ENCODE results near the gene PIK3R1.

PIK3R1 gene

DNA sequence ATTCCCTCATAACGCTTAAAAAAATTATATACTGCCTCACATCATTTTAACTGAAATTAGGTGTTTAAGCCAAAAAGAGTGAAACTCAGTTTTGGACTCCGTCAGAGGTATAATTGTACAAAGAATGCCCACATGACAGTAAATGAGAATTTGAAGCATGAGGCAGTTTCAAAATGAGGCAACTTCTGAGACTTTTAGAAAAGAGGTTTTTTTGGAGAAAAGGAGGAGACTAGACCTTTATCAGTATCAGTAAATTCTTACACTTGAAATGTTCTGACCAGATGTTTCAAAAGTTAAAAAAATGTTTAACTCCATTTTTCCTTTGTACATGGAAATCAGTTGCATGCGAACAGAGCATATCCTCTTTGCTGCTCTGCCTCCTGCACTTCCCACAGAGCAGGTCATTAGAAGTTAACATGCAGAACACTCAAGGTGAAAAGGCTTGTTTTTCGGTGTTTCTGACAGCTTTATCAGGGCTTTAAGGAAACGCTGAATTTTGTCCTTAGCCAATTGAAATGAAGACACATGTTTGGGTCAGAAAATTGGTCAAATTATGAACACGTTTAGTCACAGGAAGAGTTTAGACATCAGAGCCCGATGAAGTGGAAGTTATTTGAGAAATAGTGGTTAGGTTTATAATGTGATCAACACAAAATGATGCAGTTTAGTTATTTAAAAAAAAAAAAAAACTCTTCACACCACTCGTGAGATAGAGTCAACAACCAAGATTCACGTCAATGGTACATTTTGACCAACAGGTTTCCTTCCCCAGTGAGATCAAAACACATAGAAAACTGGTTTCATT lies 59.5 kb downstream of the PIK3R1 start:
- peak; percentile 75 for DNase-seq

DNA sequence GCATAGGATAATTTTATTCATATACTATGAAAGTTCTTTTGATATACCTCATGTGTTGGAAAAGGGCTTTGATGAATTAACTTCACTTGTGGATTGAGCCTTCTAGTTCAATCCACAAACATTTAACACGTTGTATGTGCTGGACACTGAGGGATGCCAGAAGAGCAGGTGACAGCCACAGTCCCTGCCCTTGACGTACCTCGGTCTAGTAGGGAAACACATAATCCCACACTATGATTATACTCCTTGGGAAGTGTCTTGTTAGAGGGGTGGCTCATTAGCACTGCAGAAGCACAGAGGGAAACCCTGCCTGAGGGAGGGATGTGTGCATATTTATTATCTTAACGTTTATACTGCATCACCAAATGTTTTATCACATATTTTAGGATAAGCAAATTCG lies 61.2 kb downstream of the PIK3R1 start:
- no peak for DNase-seq

DNA sequence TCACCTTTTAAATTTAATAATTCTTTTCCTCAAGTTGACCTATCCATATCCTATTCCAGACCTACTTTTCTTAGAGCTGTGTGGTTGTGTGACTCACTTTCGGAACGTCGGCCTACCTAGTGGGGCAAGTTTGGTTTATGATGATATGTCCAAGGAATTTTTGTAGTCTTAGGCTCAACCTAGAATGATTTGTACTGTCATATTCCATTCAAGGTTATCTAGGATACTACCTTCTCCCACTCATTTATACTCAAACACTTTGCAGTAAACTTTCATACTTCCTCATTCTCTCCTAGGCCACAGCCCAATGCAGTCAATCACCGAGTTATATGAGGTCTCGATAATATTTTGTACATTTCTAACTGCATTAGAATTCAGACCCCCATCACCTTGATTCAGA lies 61.9 kb downstream of the PIK3R1 start:
- DNase-seq: no peak

DNA sequence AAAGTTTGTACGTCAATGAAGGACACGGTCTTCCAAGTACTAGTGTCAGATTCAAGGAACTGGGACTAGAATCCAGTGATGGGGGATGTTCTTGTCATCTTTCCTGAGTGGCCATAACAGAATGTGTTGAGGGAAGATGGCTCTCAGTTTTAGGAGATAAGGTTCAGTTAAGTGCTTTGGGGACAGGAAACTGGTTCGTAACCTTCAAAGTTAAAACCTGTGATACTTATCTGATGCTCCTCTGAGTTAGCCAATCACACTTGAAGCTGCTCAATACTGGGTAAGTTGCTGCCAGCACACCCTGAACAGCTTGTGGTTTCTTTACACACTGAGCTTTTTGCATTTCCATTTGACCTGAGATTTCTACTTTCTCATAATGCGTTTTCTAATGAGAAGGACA lies 64.4 kb downstream of the PIK3R1 start:
- DNase-seq: peak; percentile 89

DNA sequence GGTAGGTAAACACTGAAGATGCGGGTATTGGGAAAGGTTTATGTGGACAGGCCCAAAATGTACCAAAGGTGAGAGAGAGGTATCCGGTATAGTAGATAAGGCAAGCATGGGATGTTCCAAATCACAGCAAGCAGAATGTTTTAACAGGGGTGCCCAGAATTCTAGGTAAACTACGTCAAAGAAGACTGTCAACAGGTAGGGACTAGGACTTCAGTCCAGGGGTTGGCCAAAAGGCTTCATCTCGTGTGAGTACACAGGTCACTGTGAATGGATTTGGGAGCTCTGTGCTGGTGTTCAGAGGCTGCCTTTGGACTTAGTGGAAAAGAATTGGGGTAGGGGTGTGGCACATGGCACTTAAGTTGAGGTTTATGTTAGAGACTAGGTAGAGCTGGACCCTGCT lies 66.4 kb downstream of the PIK3R1 start:
- DNase-seq: no peak

DNA sequence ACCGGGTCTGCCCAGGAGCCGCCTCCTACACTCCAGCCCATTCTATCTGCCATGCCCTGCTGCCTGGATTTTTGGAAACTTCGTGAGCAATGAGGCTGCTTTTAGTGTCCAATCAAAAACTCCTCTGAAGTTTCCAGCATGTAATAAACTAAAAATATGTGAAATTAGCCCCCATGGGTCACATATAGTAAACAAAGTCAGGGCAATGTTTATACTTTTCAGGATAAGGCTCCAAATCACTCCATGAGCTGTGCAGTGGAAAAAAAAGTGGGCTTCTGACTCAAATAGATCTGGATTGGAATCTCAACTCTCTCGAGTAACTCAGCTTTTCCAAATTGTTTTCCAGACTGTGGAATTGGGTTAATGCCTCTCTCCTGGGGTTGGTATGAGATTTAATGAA lies 68.2 kb downstream of the PIK3R1 start:
- no peak for DNase-seq

DNA sequence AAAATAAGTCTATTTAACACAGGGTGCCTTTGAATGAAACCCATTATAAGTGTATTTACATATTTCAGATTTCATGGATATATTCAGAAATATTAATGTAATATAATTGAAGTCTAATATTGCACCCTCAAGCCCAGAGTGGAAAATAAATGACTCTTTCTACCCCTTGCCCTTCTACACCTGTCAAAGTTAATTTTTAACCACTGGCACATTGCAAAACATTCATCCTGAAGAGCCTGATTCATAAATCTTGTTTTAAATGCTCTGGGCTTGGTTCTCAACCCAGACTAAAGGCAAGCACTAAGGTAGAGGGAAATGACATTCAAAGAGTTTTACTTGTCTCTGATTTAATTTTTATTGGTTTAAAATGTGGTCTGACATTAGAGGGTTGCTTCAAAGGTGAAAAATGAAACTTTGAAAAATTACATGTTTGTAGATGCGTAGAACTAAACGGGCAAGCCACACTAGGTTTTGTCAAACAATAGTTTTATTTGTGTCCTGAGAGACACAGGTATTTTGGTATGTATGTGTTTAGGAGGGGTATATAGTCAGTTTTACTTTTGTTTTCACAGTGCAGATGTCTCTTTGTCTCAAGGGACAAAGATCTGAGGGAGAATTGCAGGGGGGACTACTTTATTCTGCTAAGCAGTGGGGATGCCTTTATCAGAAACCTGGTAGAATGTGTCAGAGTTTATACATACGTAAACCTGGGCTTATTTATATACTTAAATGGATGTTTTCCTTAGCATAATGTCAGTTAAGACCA lies 69.7 kb downstream of the PIK3R1 start:
- peak; percentile 38 for DNase-seq

DNA sequence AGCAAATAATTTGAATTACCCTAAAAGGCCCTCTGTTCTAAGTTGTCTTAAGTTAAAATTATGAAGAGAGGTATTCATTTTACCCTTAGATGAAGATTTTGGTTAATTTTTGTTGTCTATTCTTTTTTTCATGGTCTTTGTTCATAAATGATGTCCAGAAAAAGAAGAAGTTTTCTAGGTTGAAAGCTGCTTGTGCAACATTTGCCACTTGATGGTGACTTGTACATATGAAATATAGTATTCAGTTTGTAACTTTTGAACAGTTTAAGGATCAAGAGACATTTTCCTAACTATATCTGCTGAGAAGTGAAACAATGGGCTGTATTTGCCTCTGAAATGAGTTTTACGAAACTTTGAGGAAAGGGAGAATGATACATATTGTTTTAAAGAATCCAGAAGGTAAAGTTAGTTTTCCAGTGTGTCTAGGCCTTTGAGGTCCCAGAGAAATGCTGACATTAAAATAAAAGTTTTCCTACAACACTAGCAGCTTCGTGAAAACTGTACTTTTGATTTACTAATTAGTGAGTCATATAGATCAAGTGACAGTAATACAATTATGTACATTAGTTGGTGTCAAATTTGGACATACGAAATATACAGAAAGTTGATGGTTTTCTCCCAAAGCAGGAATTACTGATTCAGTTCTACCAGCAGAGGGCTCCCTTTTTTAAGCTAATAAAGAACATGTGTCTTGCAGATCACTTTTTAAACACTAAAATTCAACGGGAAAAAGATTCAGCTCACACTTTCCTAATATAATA lies 70.5 kb downstream of the PIK3R1 start:
- peak; percentile 77 for DNase-seq

DNA sequence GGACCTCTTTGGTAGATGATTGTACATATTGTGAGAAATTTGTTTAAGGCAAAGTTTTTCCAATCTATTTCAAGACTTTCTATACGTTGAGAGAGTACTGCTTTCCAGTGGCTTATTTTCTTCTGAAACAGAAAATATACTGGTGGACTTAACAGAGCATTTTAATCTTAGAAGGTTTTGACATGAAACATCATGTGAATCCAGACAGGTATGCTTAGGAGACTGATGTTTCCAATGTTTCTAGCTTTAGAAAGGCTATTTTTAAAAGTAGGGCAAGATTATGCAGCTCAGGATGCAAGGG lies 71.0 kb downstream of the PIK3R1 start:
- no peak for DNase-seq

DNA sequence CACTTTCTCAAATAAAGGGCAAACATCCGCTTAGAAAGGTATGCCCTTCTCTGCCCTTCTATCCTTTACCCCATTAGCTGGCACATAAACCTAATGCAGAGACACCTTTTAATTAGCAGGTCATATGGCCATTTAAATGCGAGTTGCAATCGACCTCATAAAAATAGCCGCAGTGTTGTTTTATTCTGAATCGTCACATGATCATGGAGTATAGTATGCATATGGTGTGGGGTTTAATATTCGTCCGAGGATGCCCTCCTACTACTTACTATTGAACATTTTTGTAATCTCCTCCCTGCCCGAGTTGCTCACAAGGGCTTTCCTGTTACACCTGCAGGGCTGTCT lies 72.0 kb downstream of the PIK3R1 start:
- no peak for DNase-seq

DNA sequence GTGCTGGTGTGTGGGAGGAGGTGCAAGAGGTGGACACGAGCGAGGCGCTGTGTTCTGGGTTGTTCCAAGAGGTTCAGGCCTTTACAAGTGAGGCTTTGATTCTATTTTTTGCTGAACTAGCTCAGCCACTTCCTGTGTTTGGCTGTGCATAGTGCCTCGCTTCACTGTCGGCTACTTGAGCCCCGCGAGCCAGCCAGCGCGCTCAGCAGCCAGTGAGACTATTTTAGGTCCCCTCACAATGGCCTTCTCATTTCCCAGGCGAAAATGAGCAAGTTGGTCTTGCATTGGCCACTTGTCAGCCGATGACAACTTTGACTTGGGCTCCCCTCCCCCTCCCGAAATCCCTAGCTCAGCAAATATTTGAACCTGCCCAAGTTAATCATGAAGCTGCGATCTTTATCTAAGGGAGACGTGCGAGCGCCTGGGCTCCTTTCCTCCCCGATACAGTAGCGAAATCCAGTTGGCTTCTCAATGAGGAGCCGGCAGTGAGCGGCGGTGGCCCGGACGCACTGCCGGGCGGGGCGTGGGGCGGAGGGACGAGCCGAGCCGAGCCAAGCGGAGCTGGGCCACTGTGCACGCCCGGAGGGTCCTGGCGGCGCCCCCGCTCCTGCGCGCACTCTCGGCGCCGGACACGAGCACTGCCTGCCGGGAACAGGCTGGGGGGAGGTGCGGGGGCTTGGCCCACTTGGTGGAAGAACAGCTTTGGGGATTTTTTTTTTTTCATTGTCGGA lies 72.6 kb downstream of the PIK3R1 start:
- peak; percentile 67 for DNase-seq

DNA sequence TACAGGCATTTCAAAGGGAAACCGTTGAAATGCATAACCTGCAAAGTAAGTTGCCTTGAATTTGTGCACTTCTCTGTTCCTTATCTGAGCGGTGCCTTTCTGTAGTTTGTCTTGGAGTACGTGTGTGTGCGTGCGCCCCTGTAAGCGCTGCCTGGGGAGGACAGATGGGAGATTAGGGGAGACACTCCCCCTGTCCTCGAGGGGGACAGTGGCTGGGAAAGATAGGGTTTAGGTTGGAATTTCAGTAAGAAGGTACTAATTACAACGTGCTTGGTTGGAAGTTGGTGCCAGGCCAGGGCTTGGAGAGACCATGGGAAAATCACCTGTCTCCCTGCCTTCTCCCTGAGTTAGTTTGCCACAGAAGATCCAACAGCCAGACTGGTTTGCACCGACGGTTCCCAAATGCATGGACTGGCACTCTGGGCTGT lies 73.2 kb downstream of the PIK3R1 start:
- no peak for DNase-seq

DNA sequence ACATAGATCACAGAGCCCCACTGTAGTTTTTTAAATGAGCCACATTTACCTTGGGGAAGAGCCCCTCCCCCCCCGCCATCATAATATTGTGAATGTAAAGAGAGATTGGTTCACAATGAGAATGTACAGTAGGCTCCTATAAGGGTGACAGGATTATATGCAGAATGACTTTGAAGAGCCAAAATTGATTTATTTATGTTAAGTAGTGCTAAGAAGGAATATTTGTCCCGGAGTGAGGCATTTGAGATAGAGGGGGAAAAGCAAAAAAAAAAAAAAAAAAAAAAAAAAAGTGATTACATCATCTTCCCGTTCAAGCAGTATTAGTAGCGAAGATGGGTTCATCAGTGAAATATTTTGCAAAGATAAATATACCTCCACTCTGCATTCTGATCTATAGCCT lies 73.9 kb downstream of the PIK3R1 start:
- DNase-seq: no peak

DNA sequence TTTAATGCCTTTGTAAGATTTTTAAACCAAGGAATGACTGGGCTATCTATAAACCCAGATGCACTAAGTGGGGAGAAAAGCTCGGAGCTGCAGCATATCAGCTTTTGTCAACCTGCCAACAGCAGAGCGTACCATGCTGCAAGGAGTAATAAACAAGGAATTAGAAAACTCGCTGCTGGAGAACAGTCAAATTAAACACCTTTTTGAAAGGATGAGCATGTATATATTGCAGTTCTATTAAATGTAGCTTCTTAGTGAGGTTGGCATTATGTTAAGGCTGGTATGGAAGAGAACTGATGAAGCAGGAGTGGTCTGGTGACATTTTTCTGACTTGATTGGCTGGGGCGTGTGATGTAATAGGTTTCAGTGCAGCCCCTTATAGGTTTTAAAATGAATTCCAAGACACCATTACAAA lies 74.7 kb downstream of the PIK3R1 start:
- DNase-seq: no peak

DNA sequence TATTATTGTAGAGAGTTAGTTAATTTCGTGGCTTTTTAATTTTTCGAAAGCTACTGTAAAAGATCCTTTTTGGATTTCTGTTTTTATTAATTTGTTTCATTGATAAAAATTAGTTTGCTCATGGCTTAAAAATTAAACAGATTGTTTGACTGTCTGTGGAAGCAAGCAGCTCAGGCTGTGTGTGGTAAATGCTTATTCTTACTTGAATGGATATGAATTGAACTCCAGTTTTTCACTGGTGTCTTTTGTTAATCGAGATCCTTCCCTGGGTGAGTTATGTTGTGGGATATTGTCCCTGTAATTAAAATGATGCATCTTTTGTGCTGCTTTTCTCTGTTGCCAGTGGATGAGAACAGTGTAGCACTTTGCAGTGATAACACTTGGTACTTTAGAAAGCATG lies 75.3 kb downstream of the PIK3R1 start:
- DNase-seq: no peak

DNA sequence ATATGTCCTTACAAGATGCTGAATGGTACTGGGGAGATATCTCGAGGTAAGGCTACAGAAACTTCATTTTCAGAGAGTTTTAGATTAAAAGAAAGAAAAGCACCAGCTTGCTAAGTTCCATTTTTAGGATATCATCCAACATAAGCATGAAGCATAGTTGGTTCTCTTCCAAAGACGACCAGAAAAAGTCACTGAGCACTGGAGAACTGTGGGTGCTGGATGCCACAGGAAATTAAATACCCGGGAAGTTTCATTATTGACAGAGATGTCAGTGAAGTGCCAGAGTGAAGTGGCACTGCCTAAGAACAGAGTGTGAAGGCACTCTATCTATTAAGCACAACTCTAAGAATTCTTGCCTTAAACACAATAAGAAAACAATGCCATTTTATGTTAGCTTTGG lies 76.8 kb downstream of the PIK3R1 start:
- DNase-seq: no peak

DNA sequence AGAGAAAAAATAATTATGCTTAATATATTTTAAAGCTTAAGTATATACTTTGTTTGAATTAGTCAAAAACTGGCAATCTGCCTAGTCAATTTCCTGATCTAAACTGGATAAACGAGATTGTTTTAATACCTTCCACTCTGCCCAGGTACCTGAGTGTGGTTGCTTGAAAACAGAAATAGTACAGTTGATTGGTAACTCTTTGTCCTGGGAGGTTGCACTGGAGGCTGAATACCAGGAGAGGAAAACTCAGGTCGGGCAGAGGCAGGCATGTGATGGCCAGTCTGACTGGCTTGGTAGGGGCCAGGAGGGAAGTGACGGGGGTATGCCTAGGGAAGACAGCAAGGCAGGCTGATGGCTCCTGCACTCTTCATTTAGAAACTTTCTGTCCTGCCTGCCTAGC lies 80.2 kb downstream of the PIK3R1 start:
- no peak for DNase-seq

DNA sequence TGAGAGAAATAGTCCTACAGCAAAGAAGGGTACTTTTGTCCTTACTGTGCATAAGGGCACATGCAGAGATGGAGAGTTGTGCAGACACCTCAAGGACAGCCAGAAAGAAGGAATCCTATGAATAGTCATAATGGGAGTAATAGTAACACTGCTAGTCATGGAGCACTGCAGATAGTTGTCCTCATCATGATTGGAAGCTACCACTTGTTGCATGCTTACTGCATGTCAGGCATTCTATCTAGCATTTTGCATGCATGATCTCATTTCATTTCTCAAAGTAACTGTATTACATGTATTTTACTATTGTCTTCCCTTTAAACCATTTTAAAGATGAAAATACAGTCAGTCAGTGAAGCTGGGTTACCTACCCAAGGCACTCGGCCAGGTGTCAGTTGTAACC lies 81.3 kb downstream of the PIK3R1 start:
- DNase-seq: no peak

DNA sequence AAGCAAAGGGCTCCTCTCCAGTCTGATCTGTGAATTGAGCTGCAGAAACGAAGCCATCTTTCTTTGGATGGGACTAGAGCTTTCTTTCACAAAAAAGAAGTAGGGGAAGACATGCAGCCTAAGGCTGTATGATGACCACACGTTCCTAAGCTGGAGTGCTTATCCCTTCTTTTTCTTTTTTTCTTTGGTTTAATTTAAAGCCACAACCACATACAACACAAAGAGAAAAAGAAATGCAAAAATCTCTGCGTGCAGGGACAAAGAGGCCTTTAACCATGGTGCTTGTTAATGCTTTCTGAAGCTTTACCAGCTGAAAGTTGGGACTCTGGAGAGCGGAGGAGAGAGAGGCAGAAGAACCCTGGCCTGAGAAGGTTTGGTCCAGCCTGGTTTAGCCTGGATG lies 82.1 kb downstream of the PIK3R1 start:
- DNase-seq: no peak

DNA sequence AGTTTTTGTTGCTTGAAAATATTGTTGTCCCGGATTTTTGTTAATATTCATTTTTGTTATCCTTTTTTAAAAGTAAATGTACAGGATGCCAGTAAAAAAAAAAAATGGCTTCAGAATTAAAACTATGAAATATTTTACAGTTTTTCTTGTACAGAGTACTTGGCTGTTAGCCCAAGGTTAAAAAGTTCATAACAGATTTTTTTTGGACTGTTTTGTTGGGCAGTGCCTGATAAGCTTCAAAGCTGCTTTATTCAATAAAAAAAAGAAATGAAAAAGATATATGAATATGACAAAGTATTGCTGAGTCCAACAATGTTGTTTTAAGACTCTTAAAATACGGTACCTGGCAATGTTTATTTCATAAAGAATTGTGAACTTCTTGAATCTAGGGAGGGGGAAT lies 82.9 kb downstream of the PIK3R1 start:
- DNase-seq: no peak

DNA sequence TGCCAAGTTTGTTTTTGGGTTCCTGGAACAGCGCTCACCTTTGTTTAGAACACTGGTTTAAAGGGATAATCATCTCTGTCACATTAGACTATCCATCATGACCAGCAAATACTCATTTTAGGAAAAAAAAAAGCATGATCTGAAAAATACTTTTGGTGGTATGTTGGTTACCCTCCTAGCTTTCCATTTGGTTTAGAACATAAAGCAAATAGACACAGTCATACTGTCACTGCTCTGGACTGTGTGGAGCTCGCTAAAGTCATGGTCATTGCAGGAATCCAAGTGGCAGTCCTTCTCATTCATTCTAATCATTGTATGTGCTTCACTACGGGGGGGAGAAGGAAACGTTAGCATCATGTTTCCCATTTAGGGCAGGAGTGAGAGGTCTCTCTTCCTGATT lies 83.5 kb downstream of the PIK3R1 start:
- DNase-seq: no peak

DNA sequence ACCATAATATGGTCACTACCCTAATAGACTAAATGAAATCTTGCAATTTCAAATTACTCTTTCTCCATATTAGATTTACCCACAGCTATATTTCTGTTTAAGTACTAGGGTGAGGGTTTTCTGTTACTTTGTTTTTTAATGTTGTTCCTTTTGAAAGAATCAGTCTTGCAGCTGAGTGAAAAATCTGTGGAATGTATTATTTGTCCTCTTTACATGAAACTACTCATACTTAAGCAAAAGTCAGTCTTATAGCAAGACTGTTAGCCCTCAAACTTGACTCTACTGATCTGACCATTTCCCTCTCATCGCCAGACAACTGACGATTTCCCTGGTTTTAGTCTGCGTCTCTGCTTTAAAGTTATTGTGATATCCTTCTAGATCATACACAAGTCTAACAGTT lies 84.0 kb downstream of the PIK3R1 start:
- DNase-seq: no peak

DNA sequence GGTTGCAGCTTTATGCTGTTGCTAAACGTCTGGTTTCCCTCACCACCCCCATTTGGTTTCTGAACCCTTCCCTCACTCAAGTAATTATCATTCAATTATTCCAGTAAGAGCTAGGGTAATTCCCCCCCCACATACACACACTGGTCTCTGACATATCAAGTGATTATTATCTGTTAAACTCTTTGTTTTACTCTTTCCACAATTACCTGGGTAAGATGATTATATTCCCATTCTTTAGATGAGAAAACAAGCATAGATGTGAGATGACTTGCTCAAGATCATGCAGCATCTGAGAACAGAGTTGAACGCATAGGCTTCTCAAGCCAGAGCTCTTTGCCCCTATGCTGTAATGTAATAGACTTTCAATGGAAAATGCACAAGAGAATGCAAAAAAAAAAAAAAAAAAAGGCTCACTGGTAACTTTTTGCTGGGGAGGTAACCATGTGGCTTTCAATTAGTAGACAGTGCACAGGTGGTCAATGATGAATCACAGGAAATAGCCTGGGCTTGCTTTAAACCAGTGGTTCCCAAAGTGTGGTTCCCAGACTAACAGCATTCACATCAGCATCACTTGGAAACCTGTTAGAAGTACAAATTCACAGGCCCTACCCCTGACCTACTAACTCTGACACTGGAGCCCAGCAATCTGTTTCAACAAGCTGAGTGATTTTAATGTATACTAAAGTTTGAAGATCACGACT lies 87.6 kb downstream of the PIK3R1 start:
- DNase-seq: no peak

All from CD4-positive, alpha-beta T cell treated with Interleukin-17A for 1 hour (primary cell).